GM18498 (cell line): ENCODE results near the gene GSS.

Experiments
- ATAC-seq: cut with Tn5 transposase; IDR thresholded peaks from one replicate; pipeline ENCODE4 v1.9.1; 2021; ENCODE audit warnings: mild to moderate bottlenecking, moderate library complexity; ENCODE audit not compliant: unreplicated experiment

Gene GSS

GRCh38 chr20:34994509-34995131 lies 39.0 kb upstream of the GSS start:
- ATAC-seq = no peak

GRCh38 chr20:34993941-34994508 lies 38.4 kb upstream of the GSS start:
- no peak for ATAC-seq

DNA sequence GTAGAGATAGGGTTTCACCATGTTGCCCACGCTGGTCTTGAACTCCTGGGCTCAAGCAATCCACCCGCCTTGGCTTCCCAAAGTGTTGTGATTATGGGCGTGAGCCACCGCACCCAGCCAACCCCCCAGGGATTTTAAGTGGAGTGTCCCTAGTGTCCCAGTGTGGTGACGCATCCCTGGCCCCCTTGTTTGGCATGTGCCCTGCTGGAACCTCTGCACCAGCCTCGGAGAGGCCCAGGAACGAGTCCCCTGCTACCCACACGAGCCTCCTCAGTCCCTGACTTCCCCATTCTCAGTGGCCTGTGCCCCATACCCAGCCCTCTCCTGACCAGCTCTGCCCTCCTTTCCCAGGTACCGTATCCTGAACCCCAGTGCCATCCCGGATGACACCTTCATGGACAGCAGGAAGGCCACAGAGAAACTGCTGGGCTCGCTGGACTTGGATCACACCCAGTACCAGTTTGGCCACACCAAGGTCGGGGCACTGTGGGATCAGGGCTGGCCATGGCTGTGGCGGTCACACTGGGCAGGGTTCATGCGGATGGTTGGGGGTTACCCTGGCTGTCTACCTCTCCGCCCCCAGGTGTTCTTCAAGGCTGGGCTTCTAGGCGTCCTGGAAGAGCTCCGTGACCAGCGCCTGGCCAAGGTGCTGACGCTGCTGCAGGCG lies 37.3 kb upstream of the GSS start:
- ATAC-seq = no peak

- ATAC-seq = no peak
Measured at GRCh38 chr20:34990661-34991214, 35.1 kb upstream of the GSS start.

DNA sequence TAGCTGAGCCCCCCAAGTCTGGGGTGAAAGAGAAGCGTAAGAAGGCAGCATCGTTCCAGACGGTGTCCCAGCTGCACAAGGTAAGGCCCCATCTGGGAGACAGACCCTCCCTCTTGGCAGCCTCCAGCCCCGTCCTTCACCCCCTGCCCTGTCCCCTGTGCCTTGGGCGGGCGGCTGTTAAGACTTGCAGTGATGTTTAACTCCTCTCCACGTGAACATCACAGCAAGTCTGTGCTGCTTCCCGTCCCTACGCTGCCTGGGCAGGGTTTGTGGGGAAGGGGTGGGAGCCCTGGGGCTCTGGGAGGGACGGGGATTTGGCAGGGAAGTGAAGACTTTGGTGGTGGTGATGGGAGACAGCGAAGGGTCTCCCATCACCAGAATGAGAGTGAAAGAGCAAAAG lies 34.6 kb upstream of the GSS start:
- ATAC-seq = no peak

GRCh38 chr20:34989670-34990069 lies 34.1 kb upstream of the GSS start:
- ATAC-seq = no peak

DNA sequence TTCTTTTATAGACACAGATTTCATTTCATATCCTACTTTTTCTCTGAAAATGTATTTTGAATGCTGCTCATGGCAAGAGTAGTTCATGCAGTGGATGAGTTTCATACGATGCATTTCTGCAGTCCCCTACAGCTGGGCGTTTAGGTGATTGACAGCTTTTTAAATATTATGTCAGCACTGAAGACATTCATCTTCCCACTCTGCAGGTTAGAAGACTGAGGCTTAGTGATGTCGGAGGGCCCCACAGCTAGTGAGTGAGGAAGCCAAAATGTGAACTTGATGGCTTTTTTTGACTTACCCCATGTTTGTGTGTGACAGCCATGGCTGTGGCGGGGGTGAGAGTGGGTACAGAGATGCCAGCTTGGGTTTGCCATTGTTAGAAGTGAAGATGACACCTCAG lies 33.5 kb upstream of the GSS start:
- no peak for ATAC-seq

DNA sequence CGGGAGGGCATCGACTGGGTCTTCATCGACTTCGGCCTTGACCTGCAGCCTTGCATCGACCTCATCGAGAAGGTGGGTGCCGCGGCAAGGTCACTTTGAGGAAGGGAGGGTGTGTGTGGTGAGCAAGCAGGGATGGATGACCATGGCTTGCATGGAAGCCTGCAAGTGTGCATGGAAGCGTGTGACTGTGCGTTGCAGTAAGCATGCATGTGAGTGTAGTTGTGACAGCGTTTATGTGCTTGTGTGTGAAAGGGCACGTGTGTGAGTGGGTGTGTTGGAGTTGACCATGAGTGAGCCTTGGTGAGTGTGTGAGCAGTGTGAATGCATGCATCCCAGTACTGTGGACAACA lies 32.6 kb upstream of the GSS start:
- no peak for ATAC-seq

DNA sequence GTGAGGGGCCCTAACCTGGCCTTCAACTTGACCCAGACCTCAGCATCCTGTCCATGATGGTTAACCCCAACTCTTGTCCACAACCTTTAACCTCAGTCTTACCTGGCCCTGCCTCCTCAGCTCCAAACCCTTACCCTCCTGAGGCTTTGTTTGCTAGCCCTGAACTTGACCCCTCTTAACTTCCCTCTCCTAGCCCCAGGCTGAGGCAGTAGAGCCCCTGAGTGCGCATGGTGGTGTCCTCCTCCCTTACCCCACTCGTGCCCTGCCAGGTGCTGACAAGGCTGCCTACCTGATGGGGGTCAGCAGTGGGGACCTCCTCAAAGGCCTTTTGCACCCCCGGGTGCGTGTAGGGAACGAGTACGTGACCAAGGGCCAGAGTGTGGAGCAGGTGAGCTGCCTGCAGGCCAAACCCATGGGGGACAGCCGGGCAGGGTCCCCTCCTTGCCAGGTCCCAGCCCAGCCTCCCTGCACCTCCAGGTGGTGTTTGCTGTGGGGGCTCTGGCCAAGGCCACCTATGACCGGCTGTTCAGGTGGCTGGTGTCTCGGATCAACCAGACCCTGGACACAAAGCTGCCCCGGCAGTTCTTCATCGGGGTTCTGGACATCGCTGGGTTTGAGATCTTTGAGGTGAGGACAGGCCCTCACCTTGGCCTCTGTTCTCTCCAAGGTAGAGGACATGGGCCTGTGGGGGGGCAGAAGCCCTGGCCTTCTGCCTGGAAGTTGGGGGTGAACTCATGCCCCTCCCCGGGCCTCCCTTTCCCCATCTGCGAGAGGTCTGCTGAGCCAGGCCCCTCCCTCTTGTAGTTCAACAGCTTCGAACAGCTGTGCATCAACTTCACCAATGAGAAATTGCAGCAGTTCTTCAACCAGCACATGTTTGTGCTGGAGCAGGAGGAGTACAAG lies 31.9 kb upstream of the GSS start:
- ATAC-seq = no peak

DNA sequence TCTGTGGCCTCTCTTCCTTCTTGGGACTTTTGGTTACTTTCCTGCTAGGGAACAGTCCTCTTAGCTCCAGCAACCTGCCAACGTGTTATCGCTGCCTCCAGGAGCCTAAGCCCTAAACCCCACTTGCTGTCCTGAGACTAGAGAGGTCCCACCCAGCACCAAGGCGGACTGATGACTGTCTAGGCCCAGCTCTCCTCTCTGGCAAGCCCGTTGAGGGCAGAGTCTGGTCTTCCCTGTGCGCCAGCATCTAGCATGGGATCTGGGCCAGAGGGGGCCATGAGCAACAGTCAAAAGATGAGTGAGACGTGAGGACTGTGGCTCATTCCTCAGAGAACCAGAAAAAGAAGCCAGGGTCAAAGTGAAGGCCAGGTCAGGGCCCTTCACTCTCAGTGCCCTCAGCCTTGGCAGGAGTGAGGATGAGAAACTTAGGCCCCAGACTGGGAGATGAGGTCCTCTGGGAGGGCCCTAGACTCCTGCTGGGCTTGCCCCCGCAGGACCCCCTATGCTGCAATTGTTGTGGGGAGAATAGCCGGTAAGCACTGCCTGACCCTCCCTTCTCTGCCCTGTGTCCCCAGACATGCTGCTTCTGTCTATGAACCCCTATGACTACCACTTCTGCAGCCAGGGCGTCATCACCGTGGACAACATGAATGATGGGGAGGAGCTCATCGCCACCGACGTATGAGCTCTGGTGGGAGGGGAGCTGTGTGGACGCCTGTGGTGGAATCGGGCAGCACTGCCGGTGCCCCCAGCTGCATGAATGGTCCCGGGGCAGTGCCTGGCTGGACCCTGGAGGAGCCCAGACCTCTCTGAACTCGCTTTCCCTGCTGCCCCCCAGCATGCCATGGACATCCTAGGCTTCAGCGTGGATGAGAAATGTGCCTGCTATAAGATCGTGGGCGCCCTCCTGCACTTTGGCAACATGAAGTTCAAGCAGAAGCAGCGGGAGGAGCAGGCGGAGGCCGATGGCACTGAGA lies 31.0 kb upstream of the GSS start:
- ATAC-seq = no peak

GRCh38 chr20:34985461-34986310 lies 30.1 kb upstream of the GSS start:
- no peak for ATAC-seq

DNA sequence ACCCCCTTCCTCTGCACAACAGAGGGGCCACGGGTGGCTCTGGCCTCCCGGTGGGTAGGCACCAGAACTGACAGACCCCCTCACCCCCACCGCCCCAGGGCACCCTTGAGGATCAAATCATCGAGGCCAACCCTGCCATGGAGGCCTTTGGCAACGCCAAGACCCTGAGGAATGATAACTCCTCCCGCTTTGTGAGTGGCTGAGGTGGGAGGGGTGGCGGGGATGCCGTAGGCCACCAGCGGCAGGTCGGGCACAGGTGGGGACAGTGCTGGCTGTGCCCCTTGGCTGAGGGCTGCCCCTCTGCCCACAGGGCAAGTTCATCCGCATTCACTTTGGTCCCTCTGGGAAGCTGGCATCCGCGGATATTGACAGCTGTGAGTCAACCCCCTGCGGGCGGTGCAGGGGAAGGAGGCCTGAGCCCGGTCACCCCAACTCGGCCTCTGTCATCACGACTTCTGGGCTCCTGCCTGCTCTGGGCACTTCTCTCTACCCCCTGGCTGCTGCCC lies 29.2 kb upstream of the GSS start:
- no peak for ATAC-seq

- ATAC-seq = no peak
Measured at GRCh38 chr20:34983995-34984735, 28.6 kb upstream of the GSS start.

- no peak for ATAC-seq
Measured at GRCh38 chr20:34983089-34983820, 27.6 kb upstream of the GSS start.

- ATAC-seq = no peak
Measured at GRCh38 chr20:34982270-34983088, 26.9 kb upstream of the GSS start.

DNA sequence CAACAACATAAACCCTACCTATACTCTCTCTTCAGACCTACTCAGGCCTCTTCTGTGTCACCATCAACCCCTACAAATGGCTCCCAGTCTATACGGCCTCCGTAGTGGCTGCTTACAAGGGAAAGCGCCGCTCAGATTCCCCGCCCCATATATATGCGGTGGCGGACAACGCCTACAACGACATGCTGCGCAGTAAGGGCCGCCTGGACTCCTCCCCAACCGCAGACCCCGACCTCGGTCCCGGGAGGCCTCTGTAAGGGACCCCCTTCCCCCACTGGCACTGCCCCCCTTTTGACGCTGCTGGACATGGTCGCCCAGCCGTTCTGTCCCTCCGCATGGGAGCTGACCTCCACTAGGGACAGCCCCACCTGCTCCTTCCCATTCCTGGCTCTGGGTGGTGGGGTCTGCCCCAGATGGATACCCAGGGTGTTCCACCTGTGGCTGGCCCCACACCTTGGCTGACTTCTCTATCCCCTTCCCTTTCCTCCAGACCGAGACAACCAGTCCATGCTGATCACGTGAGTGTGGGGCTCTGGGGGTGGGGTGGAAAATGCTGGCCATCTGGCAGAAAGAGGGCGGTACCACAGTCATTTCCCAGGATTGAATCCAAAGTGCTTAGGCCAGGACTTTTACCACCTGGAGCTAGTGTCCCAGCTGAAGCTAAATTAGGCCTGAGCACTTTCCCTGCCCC lies 25.1 kb upstream of the GSS start:
- no peak for ATAC-seq
